ENCODE measurements around the gene SPATA31D4.

- no peak for TF ChIP-seq CTCF (optimal IDR thresholded peaks at IDR 0.05 in 1 of 3, IDR thresholded peaks at IDR 0.05 in 1 of 3, conservative IDR thresholded peaks at IDR 0.05 in 1 of 3; ENCODE audit: extremely low read depth in 1 of 3, insufficient read depth in 2 of 3, low read length in 3 of 3)
- no peak for TF ChIP-seq EZH2 (IDR thresholded peaks at IDR 0.05; ENCODE audit: low read length)
Observed at GRCh38 chr9:81890104-81890503, 38.1 kb upstream of the SPATA31D4 start.

All from keratinocyte (primary cell).